ENCODE measurements around the gene OAF. TPM values are rescaled to one million over a fixed set of nuclear protein-coding genes. Genes with fewer than 3 reads are reported as not detected.

The OAF gene
- total and polyA plus RNA-seq, 2 of the 8 experiments (the other 6 are each of a cell fraction or from before 2014, with no cell fraction given): 1.3 to 1.5 TPM

- H3K4ac ChIP-seq (replicated peaks; ENCODE audit: insufficient read length, low read depth, low read length): no peak overlapping the region
- H4K20me1 ChIP-seq (replicated peaks in 1 of 2; ENCODE audit: control insufficient read depth in 1 of 2, insufficient read depth in 2 of 2, low read length in 2 of 2): no peaks in the 10 kb centered on the region
- H3K18ac ChIP-seq (ENCODE audit: extremely low read depth, low read length): 0 out of 2 replicates have a peak overlapping the region, but pooled peaks have one; percentile 42
- peaks cover 3 to 41% (median 38%) of the 10 kb centered on the region in 4 experiments for H3K27me3 ChIP-seq (replicated peaks in 1 of 4; ENCODE audit: control insufficient read depth in 3 of 4, extremely low read depth in 1 of 4, insufficient read depth in 3 of 4, low read length in 3 of 4)
- H3K9me3 ChIP-seq (ENCODE audit: insufficient read depth in 2 of 2, low read depth in 1 of 2, low read length in 1 of 2): no peaks in the 10 kb centered on the region
- H3K9ac ChIP-seq (replicated peaks in 1 of 4; ENCODE audit: extremely low read depth in 1 of 4, low read depth in 3 of 4, low read length in 3 of 4): no peak overlapping the region
- no peak overlapping the region for H2BK20ac ChIP-seq (ENCODE audit: low read length)
- H3K36me3 ChIP-seq (ENCODE audit: control insufficient read depth in 2 of 4, insufficient read depth in 4 of 4, low read length in 3 of 4): no peaks in the 10 kb centered on the region
- peak overlapping the region; percentile 52; the same call in 1 of the 2 replicates for H2BK12ac ChIP-seq (ENCODE audit: low read depth, low read length)
- H2AK5ac ChIP-seq (ENCODE audit: low read depth, low read length): no peak overlapping the region
- no peak overlapping the region for H3K56ac ChIP-seq (replicated peaks; ENCODE audit: insufficient read length, low read depth, low read length)
- FAIRE-seq (no peak), DNase-seq (ENCODE audit: low read depth in 1 of 2, low spot score in 2 of 2) (no peak)
- H3K79me2 ChIP-seq (ENCODE audit: control insufficient read depth in 1 of 2, insufficient read depth in 2 of 2, low read length in 2 of 2): no peaks in the 10 kb centered on the region
- H3K4me3 ChIP-seq (ENCODE audit: extremely low read depth in 1 of 4, insufficient read depth in 2 of 4, low read depth in 3 of 4, low read length in 4 of 4): no peak overlapping the region
- ChIA-PET POLR2A (ENCODE audit: partially characterized antibody) (no interaction called here), CTCF (ENCODE audit: partially characterized antibody) (interaction anchor here (0.7 to 17.5 kb wide), 8 partner anchors 10 to 102 kb away, joined by 3 to 237 read pairs (median 4); no protein-coding TSS in a partner anchor)
- no peak overlapping the region for H2AFZ ChIP-seq (ENCODE audit: low read length)
- H2BK120ac ChIP-seq (replicated peaks; ENCODE audit: low read depth, low read length): no peak overlapping the region
- H3K14ac ChIP-seq (ENCODE audit: insufficient read length): no peak overlapping the region
- H3K4me2 ChIP-seq (ENCODE audit: insufficient read depth in 1 of 2, low read depth in 2 of 2, low read length in 2 of 2): peak overlapping the region in 1 of 2 experiments; percentile 44; a peak in 1 of 4 replicates
- peak overlapping the region; percentile 61; the same call in 1 of the 2 replicates for H2BK15ac ChIP-seq (ENCODE audit: low read length)
- H4K91ac ChIP-seq (replicated peaks; ENCODE audit: insufficient read length, low read length): no peak overlapping the region
- no peak overlapping the region for H4K8ac ChIP-seq (ENCODE audit: extremely low read depth, insufficient read depth, low read length)
- no peak overlapping the region for H3K27ac ChIP-seq (ENCODE audit: low read depth, low read length)
- H4K5ac ChIP-seq (ENCODE audit: insufficient read length, low read depth, low read length): no peak overlapping the region
- no peak overlapping the region for H2BK5ac ChIP-seq (ENCODE audit: low read depth, low read length)
- no peaks in the 10 kb centered on the region for H3K23me2 ChIP-seq (ENCODE audit: low read depth, low read length)
- 81% methylated on average over 5 of the region's 5 CpGs; no CpG with 5 or more reads in 1 of the 2 experiments for WGBS, 2 experiments (ENCODE audit: extremely low coverage in 1 of 2, insufficient coverage in 1 of 2, insufficient read length in 1 of 2, insufficient replicate concordance in 2 of 2, low coverage in 1 of 2, low lambda C conversion rate in 2 of 2, missing lambda C conversion rate in 1 of 2)
- no peaks in the 10 kb centered on the region for H3K79me1 ChIP-seq (ENCODE audit: low read depth, low read length)
- H3K23ac ChIP-seq (ENCODE audit: insufficient read length): no peak overlapping the region
- peaks cover 4 to 28% (median 18%) of the 10 kb centered on the region in 4 experiments for H3K4me1 ChIP-seq (replicated peaks in 1 of 4; ENCODE audit: control insufficient read depth in 3 of 4, insufficient read depth in 4 of 4, low read length in 3 of 4)
- no peak for TF ChIP-seq HDAC6 (IDR thresholded peaks at IDR 0.05; ENCODE audit: low read depth, low read length)
- no peak for TF ChIP-seq CREB1 (IDR thresholded peaks at IDR 0.05)
- TF ChIP-seq SIN3A (conservative IDR thresholded peaks at IDR 0.05 in 1 of 2, IDR thresholded peaks at IDR 0.05 in 1 of 2; ENCODE audit: low read depth in 1 of 2, low read length in 2 of 2): no peak
- no peak for TF ChIP-seq SP1 (IDR thresholded peaks at IDR 0.05; ENCODE audit: low read depth, low read length)
- TF ChIP-seq EGR1 (IDR thresholded peaks at IDR 0.05; ENCODE audit: borderline replicate concordance, low read depth, low read length): no peak
- no peak for TF ChIP-seq RAD21 (IDR thresholded peaks at IDR 0.05 in 1 of 2, conservative IDR thresholded peaks at IDR 0.05 in 1 of 2; ENCODE audit: low read depth in 2 of 2, low read length in 2 of 2)
Observed at GRCh38 chr11:120198403-120198786, 12.4 kb upstream of the OAF start.

Measured in H1 (cell line).